Hepatocyte (in vitro differentiated cells): ENCODE data around the gene AVPR1B.

Experiments used
- EZH2 ChIP-seq: fragments of 200-600 bp; sonication (generic); IDR thresholded peaks from 2 replicates; pipeline ENCODE4 v1.6.1; 2016; ENCODE audit warnings: antibody characterized with exemption, mild to moderate bottlenecking, borderline replicate concordance
- EZH2phosphoT487 ChIP-seq: fragments of 200-600 bp; sonication (generic); IDR thresholded peaks from one replicate; pipeline ENCODE4 v1.6.1; 2018; ENCODE audit warnings: antibody characterized with exemption, mild to moderate bottlenecking, low read depth, moderate library complexity; ENCODE audit not compliant: unreplicated experiment, severe bottlenecking
- TF ChIP-seq, protein P1 (sequence below): fragments of 200-600 bp; sonication (generic); IDR thresholded peaks from 2 replicates; pipeline ENCODE4 v1.5.1; 2016; ENCODE audit warnings: antibody characterized with exemption, mild to moderate bottlenecking; ENCODE audit not compliant: poor library complexity

DNA sequence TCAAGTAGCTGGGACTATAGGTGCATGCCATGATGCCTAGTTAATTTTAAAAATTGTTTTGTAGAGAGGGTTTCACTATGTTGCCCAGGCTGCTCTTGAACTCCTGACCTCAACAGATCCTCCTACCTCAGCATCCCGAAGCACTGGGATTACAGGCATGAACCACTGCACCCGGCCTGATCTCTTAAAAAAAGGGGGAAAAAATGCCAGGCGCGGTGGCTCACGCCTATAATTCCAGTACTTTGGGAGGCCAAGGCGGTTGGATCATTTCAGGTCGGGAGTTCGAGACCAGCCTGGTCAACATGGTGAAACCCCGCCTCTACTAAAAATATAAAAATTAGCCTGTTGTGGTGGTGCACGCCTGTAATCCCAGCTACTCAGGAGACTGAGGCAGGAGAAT is 13.2 kb downstream of the AVPR1B start:
- TF ChIP-seq, protein P1, sequence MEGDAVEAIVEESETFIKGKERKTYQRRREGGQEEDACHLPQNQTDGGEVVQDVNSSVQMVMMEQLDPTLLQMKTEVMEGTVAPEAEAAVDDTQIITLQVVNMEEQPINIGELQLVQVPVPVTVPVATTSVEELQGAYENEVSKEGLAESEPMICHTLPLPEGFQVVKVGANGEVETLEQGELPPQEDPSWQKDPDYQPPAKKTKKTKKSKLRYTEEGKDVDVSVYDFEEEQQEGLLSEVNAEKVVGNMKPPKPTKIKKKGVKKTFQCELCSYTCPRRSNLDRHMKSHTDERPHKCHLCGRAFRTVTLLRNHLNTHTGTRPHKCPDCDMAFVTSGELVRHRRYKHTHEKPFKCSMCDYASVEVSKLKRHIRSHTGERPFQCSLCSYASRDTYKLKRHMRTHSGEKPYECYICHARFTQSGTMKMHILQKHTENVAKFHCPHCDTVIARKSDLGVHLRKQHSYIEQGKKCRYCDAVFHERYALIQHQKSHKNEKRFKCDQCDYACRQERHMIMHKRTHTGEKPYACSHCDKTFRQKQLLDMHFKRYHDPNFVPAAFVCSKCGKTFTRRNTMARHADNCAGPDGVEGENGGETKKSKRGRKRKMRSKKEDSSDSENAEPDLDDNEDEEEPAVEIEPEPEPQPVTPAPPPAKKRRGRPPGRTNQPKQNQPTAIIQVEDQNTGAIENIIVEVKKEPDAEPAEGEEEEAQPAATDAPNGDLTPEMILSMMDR, result no peak
- no peak for TF ChIP-seq EZH2
- TF ChIP-seq EZH2phosphoT487, result no peak
